Muscle of arm (tissue), 12 donors: ENCODE data around the gene AKT3. TPM values are rescaled to one million over a fixed set of nuclear protein-coding genes. Genes with fewer than 3 reads are reported as not detected.

ENCODE experiments used
- DNase-seq: peaks from one replicate; pipeline ENCODE4 v3.0.0-alpha.2; 2013
- polyA plus RNA-seq, 12 donors: library from polyadenylated mRNA; unstranded; fragments of 120-200 nt; gene quantifications; one replicate each; pipeline ENCODE4 v1.2.1, GENCODE V29; 2013; ENCODE audit not compliant: insufficient read length in 12 of 12

Gene AKT3
- polyA plus RNA-seq, 12 donors = 20.6 to 30.0 (median 27.6) TPM; not detected in 1

DNA sequence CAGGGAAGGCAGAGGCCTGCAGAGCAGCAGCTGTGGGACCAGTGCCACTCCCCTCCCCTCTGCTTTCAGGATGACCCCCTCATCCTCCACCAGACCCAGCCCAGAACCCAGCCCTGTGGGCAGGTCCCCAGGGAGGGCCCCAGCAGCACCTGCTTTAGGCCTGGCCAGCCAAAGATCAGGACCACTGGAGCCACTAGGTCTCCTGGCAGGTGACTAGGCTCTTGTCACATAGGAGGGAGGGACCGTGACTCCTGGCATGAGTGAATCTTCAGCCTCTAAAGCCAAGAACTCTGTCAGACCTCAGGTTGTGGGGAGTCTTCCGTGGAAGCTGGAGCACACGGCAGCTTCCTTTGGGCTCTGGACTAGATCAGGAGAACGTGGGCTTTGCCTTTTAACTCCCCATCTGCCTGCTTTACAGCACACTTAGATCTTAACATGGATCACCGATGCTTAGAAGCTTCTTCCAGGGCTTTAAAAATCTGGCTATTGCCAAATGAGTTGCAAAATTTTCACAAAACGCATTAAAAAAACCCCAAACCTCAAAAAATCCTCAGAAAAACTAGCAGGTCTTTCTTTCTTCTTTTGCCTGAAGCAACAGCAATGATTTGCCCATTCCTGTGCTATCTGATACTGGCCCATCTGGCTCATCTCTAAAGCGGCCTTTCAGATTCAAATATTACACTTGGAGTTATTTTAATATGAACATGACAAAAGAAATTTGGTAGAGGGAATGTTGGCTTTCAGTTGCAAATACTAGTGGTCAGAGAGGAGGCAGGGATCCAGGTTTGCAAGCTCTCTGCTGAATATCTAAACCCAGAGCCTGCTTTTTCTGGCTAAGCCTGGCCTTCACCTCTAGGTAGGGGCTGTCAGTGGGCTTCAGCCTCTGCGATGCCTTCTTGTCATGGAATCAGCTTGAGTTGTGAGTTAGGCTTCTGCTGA is 359.0 kb downstream of the AKT3 start:
- no peak for DNase-seq

DNA sequence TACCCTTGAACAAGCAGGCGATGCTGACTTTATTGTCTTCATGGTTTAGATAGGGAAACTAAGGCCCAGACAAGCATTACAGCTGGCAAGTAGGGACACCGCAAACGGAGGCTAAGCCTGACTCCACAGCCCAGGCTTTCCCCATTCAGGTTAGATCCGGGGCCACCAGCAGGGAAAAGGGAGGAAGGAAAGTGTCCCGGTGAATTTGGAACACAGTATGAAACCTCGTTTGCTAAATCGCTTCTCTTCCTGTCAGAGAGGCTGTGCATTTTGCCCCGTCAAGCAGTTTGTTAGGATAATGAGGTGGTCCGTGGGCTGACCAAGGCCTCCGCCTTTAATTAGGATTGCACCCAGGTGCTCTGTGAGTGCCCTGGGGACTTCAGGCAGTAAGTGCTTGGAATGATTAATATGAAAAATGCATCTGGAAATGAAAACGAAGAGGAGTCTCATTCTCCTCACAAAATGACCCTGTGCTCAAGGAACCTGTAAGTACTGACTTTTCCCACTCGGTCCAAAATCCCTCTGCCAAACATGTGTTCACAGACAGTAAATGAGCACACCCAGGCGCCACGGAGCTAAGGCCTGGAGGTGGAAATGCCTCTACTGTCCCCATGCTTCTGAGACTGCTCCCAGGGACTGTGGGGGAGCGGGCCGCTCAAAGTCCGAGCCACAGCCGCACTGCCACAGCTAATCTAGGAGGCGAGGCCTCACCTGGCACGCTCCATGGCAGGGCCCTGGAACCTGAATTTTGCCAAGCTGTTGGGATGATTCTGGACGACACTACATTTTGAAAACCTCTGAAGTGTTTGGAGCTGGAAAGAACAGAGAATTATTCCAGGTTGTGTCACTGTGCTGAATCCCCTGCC is 360.1 kb downstream of the AKT3 start:
- no peak for DNase-seq

DNA sequence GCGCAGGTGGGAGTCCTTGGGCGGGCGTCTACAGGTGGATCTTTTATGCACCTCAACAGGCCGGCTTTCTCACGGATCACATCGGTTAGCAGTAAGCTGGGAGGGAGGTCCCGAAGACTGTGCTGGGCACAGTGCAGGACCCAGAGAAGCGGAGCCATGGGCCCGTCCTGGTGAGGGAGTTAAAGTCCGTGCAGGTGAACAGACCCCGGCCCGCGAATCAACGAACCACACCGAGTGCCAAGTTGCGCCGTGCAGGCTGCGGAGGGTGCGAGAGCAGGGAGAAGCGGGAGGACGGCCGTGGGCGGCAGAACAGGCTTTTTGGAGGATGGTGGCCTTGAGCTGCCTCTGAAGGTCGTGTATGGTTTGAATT is 360.9 kb downstream of the AKT3 start:
- DNase-seq = no peak

DNA sequence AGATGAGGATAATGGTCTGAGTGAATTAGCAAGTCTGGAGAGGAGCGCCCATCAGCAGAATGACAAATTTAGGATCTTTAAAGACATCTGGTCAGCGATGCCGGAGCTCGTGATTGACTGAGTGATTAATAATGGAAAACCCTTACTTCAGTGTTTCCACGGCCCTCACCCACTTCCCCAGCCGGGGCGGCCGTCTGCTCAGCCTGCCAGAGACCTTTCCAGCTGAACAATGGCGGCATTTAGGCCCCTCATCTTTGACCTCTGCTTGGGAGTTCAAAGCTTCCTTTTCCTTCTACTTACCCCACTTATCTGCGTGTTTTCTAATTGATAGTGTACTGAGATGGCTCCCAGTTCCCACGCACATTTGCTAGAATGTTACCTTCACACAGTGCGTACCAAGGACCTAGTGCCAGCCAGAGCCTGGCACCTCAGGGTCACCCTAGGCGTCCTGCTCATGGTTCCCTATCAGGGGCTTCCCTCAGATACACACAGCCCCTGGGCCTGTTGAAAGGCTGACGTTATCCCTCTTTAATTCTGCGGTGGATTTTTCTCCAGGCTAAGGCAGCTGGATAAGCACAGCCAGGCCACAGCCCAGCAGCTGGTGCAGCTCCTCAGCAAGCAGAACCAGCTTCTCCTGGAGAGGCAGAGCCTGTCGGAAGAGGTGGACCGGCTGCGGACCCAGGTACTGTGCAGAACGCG is 361.4 kb downstream of the AKT3 start:
- no peak for DNase-seq

DNA sequence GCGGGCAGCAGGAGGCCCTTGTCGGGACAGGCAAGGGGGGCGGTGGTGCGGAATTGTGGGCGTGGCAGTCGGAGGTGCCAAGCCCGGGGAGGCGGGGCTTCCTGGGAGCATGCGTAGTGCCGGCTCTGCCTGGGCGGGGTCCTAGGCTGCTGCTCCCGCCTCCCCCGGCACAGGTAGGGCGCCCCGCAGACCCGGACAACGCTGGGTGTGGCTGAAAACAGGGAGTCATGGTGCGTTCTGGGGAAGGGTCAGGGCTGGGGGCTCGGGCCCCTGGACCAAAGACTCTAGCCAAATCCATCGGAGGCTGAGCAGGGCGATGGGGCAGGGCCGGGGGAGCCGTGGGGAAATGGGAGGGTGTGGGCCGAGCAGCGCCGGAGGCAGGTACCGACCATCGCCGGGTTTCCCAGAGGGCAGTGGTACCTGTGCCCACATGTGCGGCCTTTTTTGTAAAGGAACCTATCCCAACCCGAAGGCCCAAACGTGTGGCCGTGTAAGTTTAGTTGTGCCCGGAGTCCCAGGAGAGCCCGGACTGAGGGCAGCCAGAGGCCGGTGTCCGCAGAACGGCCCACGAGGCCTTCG is 362.3 kb downstream of the AKT3 start:
- no peak for DNase-seq

DNA sequence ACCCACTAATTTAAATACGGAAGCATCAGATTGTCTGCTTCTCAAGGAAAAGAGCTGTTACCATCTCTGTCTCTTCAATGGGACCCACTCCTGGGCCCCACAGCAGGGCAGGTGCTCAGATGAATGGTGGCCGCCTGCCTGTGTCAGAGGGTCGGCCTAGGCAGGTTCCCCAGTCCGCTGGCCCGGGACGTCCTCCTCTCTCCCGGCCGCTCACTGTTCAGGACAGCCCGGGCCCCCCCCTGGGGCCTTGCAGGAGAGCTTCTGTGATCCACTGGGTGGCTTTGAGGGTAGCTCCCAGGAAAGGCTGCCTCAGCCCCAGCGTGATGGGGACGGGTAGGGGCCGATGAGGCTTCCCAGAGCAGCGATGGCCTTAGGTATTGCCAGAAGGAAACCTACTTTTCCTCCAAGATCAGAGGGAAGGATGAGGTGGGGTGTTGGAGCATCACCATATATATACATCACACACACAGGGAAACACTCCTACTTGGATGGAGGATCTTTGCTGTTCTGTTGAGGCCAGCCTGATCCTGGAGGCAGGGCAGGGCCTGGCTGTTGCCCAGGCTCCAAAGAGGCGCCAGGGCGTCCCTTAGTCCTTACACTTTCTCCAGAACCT is 362.9 kb downstream of the AKT3 start:
- DNase-seq = no peak

DNA sequence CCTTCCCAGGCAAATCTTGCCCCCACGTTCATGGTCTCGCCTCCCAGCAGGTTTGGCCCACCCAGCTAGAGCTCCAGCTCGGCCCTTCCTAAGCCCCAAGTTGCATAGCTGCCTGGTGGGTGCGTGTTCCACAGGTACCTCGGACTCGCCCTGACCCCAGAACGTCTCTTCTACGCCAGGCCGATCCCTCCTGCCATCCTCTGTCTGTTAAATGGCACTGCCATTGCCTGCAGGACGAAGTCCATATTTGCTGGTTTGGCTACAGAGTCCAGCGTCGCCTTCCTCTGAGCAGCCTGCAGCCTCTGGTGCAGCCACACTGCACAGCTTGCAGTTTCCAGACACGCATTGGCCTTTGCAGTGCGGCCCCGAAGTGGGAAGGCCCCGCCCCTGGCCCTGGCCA is 366.1 kb downstream of the AKT3 start:
- DNase-seq = no peak

DNA sequence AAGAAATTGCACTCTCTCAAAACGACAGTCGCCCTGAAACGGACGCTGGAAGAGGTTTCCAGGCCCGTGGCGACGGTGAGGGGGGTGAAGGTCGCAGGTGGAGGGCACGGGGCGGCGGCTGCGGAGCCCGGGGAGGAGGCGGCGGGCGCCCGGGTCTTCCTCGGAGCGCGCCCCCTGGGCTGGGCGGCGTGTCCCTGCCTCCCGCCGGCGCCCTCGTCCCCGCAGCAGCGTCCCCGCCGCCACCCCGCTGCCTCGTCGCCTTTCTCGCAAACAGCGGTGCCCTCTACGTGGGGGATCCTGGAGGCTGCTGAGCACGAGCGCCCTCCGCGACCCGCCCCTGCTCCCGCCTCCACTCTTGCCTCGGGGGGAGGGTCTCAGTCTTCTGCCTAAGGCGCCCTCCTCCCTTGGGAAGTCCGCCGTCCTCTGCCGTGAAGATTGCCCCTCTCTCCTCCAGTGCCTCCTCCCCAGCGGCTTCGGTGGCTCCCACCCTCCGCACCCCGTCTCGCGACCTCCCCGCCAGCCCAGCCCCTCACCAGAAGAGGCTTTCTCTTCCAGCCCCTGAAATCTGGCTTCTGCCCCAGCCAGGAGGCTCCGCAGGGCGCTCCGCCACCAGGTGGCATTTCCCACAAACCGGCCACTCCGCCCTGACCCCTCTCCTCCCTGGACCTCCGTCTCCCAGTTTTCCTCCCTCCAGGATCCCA is 366.8 kb downstream of the AKT3 start:
- no peak for DNase-seq

DNA sequence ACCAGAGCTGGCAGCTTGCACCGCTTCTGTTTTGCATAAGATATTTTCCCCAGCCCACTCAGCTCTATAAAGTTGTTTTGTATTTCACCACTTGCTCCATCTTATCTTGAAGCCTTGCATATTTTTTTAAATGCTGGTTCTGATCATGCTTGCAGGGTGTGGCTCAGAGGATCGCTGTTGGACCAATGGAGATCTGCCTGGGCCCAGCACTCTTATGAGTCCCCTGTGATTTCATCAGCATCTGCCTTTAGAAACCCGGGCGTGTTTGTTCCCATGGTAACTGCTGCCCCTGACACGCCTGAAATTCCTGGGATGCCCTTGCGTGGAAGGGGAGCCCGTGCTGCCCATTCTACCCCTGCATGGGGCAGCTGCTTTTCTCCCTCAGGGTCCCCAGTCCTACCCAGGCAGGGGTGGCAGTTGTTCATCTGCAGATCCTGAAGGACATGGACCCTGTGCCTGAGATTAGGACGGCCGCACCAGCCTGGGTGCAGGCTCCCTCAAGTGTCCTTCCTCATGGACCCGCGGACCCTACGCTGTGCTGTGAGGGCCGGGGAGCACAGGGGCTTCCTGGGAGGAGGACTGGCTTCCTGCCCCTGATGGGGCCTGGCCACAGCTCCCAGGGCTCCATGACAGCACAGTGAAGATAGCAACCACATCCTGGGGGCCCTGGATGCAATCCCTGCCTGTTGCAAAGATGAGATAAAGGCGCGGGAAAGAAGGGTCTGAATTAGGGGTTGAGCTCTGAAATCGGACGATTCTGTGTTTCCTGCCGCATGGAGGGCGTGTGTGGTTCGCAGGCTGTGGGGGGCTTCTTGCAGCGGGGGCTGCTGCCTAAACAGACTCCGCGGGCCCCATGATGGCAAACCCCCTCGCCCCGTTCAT is 367.7 kb downstream of the AKT3 start:
- DNase-seq = no peak

DNA sequence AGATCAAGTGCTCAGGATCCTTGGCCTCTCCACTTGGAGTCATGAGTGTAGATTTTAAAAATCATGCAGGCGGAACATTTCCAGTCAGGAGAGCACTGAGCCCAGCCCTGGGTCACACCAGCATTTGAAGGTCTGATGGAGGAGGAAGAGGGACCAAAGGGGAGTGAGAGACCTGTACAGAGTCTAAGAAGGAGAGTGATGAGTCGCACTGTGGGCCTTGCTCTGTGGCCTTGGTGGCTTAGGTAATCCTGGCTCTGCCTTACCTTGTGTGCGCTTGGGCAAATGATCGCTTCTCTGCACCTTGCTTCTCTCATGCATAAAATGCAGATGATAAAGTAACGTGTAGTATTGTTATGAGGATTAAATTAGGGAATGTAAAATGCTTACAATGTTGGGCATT is 368.9 kb downstream of the AKT3 start:
- DNase-seq = no peak

DNA sequence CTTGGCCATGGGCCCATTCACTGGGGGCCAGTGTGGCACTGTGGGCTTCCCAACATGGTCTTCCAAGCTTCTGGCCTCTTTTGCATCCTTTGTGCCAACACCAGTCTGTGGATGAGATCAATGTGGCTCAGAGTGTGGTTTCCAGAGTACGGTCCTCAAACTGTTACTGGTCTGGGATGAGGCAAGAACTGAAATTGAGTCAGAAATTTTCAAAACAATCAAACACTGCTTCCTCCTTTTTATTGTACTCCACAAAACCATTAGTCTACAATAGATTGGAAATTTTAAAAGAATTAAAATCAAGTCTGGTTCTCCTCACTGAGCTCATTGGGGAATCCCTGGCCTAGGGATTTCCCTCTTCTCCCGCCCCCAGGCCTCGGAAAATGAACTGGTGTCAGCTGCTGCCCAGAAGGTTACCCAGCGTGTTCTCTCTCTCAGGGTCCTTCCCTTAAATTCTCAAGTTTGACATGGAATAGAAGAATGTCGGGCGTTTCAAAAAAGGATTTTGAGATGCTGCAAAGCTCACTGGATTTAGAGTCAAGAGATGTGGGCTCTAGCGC is 372.2 kb downstream of the AKT3 start:
- DNase-seq = no peak

DNA sequence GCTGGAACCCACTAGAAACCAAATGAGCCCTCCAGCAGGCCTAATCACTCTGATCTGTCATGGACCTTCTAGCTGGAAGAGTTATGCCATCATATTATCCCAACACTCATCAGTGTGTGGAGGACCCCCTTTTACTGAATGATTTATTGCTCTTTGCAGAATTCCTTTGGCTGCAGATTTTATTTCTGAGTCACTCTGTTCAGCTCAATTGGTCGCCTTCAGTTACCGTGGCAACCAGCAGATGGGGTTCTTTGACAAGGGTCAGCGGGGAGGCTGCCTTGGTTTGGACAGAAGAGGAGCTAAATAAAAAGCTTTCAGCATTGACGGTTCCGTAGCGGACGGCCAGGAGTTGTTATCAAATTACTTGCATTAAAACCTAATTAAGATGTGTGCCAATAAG is 374.1 kb downstream of the AKT3 start:
- DNase-seq = no peak

DNA sequence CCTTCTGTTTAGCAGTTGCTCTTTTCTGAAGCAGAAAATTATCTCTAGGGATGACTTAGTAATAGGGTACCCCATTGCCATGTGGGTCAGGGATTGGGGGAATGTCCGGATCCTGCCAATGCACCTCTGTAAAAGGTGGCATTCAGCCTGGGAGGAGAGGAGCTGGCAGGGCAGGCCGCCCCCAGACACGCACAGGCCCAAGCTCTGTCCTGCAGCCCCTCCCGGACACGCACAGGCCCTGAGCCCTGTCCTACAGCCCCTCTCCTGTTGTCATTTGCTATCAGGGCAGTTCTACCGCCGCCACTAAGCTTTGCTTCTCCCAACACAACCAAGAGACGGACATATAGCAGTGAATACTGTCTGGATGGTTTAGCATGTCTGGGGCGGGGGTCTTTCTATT is 375.1 kb downstream of the AKT3 start:
- no peak for DNase-seq

DNA sequence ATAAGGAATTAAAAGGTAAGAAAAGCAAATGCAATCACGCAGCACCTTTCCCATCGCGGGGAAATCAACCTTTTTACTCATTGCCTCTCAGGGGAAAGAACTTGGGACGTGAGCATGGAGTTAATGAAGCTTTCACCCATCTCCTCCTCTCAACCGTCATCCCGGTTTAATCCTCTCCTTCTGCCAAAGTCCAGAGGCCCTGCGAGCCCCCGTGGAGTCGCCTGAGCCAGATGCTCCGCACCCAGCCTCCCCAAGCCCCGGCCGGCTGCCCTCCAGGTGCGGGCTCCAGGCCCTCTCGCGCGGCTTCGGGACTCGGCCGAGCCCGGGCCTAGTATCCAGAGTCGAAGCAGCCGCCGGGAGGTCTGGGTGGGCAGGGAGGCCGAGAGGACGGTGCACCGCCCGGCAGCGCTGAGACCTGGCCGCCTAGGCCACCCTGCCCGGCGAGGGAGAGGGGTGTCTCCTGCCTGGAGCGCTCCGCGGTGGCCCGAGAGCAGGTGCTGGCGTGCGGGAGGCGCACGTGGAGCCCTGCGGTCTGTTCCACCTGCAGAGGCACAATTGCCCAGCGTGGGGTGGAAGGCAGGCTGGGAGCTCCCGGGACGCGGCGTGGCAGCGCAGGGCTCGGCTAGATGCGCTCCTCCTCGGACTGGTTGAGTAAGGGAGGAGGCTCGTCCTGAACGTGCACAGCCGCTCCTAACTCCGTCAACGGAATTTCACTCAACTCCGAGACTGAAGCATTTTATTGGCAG is 375.7 kb downstream of the AKT3 start:
- no peak for DNase-seq

DNA sequence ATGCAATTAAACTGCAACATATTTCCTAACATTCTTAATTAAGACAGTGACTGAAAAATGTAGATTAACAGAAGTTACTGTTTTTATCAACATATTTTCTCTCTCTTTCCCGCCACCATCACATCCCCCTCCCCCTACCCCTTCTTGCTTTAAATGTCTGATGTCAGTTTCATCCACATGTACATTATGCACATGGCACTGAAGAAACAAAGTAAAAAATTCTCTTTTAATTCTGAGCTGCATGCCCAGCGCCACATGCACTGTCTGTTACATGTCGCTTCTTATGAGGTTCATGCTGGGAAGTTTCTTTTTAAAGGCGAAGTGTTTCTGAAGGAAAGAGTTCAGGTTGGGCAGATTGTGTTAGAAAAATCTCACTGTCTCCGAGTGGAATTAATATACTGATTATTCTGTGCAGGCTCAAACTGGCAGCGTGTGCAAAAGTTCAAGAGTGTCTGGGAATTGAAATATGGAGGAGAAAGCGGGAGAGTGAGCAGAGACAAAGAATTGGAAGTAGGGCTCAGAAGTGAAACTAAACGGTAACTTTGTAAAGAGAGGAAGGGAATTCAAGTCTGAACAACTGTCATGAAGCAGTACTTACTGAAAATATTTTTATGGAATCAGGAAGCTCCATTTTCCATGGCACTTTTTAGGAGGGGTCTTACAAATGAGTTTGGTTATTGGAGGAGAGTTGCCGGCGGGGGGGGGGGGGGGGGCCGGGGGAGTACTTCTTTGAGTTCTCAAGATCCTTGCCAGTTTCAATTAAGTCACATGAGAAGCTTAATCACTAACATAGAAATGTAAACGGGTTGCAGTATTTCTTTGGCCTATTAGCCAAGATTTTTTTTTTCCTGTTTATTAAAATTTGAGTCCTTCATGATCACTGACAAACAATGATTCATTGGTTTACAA is 376.6 kb downstream of the AKT3 start:
- no peak for DNase-seq

DNA sequence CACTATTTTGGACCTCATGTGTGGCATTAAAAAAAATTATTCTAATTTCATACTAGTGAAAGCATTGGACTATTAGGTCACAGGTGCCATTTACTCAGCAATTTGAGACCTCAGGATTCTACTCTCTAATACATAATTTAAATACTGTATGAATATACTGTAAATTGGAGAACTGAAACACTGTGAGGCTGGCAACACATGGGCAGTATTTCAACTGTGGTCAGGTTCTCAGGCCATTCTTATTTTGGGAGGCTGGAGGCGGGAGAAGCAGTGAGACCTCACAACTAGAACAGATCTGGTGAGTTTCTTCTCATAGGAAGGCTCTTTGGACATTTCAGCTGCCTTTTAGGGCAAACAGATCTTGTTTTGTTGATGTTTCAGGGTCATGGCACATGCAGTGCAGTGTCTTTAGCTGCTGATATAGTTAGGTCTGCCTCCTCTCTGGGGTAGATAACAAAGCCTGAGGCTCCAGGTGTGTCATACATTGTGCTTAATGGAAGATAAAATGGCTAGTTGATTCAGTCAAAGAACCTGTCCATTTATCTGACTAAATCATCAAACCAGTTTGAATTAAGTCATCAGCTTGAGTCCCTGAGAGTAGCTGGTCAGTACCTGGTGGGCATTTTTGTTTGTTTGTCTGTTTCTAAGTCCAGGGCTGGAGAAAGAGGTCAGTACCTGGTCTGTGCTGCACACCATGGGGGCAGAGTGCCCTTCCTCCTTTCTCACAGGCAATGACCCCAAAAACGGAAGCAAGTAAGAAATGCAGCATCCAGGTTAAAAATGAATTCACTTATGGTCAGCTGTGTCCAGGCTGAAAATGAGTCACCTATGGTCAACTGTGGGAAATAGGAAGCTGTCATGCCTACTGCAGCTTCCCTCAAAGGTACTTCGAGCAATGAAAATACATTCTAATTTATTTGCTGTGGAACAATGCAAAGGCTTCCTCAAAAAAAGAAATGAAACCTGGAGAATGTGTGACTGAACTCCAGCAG is 378.0 kb downstream of the AKT3 start:
- no peak for DNase-seq
